ENCODE data around the gene HLF.

Gene HLF

DNA sequence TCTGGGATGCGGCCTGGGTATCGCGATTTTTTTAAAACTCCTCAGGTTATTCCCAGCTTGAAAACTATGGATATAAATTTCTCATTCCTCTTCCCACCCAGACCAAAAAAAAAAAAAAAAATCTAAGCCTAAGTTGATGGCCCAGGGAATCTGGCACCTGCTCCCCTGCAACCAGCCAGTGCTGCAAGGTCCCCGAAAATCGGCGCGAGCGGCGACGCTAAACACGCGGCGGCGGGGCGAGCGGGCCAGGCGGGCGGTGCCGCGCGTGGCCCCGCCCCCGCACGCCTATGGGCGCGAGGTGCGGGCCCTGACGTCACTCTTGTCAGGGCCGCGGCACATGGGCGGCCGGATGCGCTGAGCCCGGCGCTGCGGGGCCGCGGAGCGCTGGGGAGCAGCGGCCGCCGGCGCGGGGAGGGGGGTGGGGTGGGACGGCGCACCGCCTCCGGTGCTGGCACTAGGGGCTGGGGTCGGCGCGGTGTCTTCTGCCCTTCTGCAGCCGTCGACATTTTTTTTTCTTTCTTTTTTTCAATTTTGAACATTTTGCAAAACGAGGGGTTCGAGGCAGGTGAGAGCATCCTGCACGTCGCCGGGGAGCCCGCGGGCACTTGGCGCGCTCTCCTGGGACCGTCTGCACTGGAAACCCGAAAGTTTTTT is at the start of gene HLF:
Gene HLF, plus strand, starts transcription at position 316 of the 654 bp plus-strand sequence. CDS start 525 bp downstream, outside the sequence.
- no peak within 1 kb of the TSS for H3K4me3 ChIP-seq (ENCODE audit: low read depth, low read length)
- TF ChIP-seq, protein P1, sequence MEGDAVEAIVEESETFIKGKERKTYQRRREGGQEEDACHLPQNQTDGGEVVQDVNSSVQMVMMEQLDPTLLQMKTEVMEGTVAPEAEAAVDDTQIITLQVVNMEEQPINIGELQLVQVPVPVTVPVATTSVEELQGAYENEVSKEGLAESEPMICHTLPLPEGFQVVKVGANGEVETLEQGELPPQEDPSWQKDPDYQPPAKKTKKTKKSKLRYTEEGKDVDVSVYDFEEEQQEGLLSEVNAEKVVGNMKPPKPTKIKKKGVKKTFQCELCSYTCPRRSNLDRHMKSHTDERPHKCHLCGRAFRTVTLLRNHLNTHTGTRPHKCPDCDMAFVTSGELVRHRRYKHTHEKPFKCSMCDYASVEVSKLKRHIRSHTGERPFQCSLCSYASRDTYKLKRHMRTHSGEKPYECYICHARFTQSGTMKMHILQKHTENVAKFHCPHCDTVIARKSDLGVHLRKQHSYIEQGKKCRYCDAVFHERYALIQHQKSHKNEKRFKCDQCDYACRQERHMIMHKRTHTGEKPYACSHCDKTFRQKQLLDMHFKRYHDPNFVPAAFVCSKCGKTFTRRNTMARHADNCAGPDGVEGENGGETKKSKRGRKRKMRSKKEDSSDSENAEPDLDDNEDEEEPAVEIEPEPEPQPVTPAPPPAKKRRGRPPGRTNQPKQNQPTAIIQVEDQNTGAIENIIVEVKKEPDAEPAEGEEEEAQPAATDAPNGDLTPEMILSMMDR (IDR thresholded peaks at IDR 0.05; ENCODE audit: low read depth, low read length) = no peak

GRCh38 chr17:55215711-55216110 is 49.0 kb upstream of the HLF start:
- TF ChIP-seq, protein P1 (IDR thresholded peaks at IDR 0.05; ENCODE audit: low read depth, low read length) = no peak
- H3K4me3 ChIP-seq (ENCODE audit: low read depth, low read length) = no peak overlapping the region

- TF ChIP-seq, protein P1 (IDR thresholded peaks at IDR 0.05; ENCODE audit: low read depth, low read length) = no peak
- H3K4me3 ChIP-seq (ENCODE audit: low read depth, low read length) = no peak overlapping the region
Observed at GRCh38 chr17:55216888-55217287, 47.9 kb upstream of the HLF start.

GRCh38 chr17:55219459-55219858 is 45.3 kb upstream of the HLF start:
- TF ChIP-seq, protein P1 (IDR thresholded peaks at IDR 0.05; ENCODE audit: low read depth, low read length) = no peak
- H3K4me3 ChIP-seq (ENCODE audit: low read depth, low read length) = no peak overlapping the region

- no peak overlapping the region for H3K4me3 ChIP-seq (ENCODE audit: low read depth, low read length)
- TF ChIP-seq, protein P1 (IDR thresholded peaks at IDR 0.05; ENCODE audit: low read depth, low read length) = no peak
Observed at GRCh38 chr17:55219934-55220333, 44.8 kb upstream of the HLF start.

DNA sequence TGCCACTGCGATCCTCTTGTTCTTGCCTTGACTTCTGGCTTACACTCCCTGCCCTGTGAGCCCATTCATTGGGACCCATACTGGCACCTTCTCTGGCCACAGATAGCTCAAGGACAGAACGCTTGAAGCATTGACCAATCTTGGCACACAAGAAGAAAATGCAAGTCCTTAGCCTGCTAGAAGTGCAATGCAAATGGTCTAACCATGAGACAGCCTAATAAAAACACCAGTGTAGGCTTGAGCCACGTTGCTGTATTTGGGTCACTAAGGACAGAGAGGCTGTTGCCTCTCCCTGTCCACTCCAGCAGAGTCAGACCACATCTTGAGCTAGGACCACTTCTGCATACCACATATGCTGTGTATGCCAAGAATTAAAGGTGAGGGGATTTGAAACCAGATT is 41.2 kb upstream of the HLF start:
- H3K4me3 ChIP-seq (ENCODE audit: low read depth, low read length) = no peak overlapping the region
- TF ChIP-seq, protein P1 (IDR thresholded peaks at IDR 0.05; ENCODE audit: low read depth, low read length) = no peak

DNA sequence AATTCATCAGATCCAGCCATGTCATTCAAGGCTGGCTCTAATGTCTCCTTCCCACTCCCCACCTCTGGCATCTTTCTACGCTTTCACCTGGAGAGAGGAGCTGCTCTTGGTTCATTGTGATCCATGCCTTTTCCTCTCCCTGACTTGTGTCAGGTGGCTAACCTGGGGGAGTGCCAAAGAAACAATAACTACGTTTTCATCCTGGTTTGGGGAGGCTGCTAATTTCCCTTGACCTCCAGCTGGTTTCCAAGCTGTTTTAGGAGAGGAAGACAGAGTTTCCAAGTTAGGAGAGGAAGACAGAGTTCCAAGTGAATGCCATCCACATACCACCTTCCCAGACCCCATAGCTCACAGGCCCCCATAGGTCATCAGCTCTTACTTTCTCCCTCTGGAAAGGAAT is 40.0 kb upstream of the HLF start:
- TF ChIP-seq, protein P1 (IDR thresholded peaks at IDR 0.05; ENCODE audit: low read depth, low read length) = no peak
- no peak overlapping the region for H3K4me3 ChIP-seq (ENCODE audit: low read depth, low read length)
